SK-N-MC (cell line): ENCODE data around the gene AP2S1.
A peak's percentile ranks its signal among the peaks of the same experiment; 100 is the strongest.

Source experiments
- DNase-seq: peaks from one replicate; pipeline ENCODE4 v3.0.0-alpha.2; 2011; ENCODE audit warnings: low read depth, low spot score
- H3K27ac ChIP-seq: fragments of 200-600 bp; sonication (generic); 2 replicates; pipeline ENCODE4 v1.5.1; 2016; ENCODE audit warnings: mixed run types
- H3K36me3 ChIP-seq: fragments of 200-600 bp; sonication (generic); 2 replicates; pipeline ENCODE4 v1.6.1; 2017; ENCODE audit warnings: antibody characterized with exemption, low read length, mixed read lengths; ENCODE audit not compliant: insufficient read depth
- H3K4me3 ChIP-seq: fragments of 200-600 bp; sonication (generic); 2 replicates; pipeline ENCODE4 v1.5.1; 2016
- H3K9ac ChIP-seq: fragments of 200-600 bp; sonication (generic); 2 replicates; pipeline ENCODE4 v1.8.0; 2017; ENCODE audit warnings: mixed run types, mixed read lengths; ENCODE audit not compliant: insufficient read length
- H3K9me3 ChIP-seq: fragments of 200-600 bp; sonication (generic); 2 replicates; pipeline ENCODE4 v1.6.1; 2017; ENCODE audit warnings: low read depth, mild to moderate bottlenecking, antibody characterized with exemption, low read length, moderate library complexity, mixed read lengths
- EZH2 ChIP-seq: fragments of 200-600 bp; sonication (generic); IDR thresholded peaks from one replicate; pipeline ENCODE4 v1.6.1; 2017; ENCODE audit warnings: antibody characterized with exemption
- FOXP2 ChIP-seq: optimal IDR thresholded peaks from 2 replicates; pipeline ENCODE3; 2011; ENCODE audit warnings: mild to moderate bottlenecking, moderate library complexity; ENCODE audit not compliant: insufficient read depth; ENCODE audit errors: extremely low read length, control extremely low read depth
- POLR2AphosphoS5 ChIP-seq: IDR thresholded peaks from 2 replicates; pipeline ENCODE4 v1.6.1; 2012; ENCODE audit warnings: mild to moderate bottlenecking, low read depth, low read length, borderline replicate concordance

The AP2S1 gene

DNA sequence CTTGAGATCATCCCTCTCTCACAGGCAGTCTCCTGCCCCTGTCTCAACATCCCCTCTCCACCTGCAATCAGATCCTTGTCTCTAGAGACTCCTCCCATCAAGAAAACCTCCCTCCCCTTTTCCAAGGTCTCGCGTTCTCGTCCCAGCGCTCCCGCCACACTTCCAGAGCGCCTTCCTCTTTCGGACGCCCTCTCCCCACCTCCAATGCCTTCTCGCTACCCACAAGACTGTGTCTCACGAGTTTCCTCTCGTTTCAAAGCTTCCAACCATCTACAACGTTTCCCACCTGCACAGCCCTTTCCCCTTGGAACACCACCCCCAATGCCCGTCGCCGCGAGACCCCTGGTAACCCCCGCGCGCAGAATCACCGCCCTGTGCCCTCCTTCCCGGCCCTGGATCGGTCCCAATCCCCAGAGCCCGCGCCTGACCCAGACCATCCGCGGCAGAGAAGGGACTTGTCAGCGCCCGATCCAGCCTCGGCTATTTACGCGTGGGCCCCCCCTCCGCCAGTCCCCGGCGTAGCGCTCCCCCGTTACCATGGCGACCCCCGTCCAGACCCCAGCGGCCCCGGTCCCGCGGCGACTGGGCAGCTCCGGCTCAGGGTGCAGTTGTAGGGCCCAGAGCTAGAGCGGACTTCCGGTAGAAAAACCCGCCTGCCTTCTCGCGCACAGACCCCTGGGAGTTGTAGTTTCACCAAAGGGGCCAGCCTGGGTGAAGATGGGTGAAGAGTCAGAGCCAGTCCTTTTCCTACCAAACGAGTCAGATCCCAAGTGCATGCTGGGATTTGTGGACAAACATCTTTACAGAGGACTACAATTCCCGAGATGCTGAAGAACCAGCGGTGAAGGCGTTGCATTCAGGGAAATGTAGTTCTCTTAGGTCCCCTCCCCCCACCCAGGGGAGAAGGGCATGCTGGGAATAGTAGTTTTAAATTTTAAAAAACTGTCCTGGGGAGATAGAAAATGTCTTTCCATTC, at the start of gene AP2S1:
Gene AP2S1 (minus strand): TSS at position 619 of the 976 bp plus-strand sequence. CDS start 80 bp downstream, at position 539.
- Histone ChIP-seq H3K4me3 (peak within 1 kb of the TSS; percentile 100), H3K9ac (peak within 1 kb of the TSS; percentile 98), H3K9me3 (no peaks in the 10 kb centered on the region), H3K27ac (peak within 1 kb of the TSS; percentile 89), H3K36me3 (peaks cover 4% of the 10 kb centered on the region)
- peak; percentile 98 for DNase-seq
- TF ChIP-seq POLR2AphosphoS5 (peak; percentile 81), FOXP2 (peak; percentile 91), EZH2 (no peak)

DNA sequence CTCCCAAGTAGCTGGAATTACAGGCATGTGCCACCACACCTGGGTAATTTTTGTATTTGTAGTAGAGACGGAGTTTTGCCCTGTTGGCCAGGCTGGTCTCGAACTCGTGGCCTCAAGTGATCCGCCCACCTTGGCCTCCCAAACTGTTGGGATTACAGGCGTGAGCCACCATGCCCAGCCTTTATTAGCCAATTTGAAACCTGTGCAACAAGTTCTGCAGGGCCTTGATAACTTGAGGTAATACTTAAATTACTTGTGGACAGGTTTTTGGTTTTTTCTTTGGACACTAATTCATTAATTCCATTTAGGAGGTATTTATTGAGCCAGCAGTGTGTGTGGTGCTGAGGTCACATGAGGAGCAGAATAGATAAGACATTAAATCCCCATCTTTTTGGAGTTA, 49.7 kb upstream of the AP2S1 start:
- Histone ChIP-seq H3K9ac (no peak overlapping the region), H3K27ac (no peak overlapping the region), H3K36me3 (no peaks in the 10 kb centered on the region), H3K9me3 (no peaks in the 10 kb centered on the region), H3K4me3 (no peak overlapping the region)
- DNase-seq = no peak
- TF ChIP-seq POLR2AphosphoS5 = no peak
- no peak for TF ChIP-seq FOXP2
- no peak for TF ChIP-seq EZH2

DNA sequence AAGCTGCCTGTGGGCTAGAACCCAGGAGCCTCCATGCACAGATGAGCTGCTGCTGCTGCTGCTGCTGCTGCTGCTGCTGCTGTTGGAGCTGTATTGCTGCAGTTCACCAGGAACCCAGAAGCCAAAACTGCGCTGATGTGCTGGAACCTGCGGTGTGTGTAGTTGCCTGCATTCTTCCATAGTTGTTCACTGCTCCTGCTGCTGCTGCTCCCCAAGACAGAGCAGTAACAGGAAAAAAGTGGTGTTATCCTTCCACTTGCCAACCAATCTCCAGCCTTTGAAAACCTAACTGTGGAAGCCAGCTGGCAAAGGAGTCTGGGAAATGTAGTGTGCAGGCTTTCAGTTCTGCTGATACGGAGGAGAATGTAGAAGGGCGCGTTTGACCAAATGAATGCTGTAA, 48.1 kb upstream of the AP2S1 start:
- Histone ChIP-seq H3K4me3 (no peak overlapping the region), H3K9ac (no peak overlapping the region), H3K36me3 (no peaks in the 10 kb centered on the region), H3K27ac (no peak overlapping the region), H3K9me3 (no peaks in the 10 kb centered on the region)
- TF ChIP-seq FOXP2 (no peak), POLR2AphosphoS5 (no peak)
- DNase-seq = no peak

DNA sequence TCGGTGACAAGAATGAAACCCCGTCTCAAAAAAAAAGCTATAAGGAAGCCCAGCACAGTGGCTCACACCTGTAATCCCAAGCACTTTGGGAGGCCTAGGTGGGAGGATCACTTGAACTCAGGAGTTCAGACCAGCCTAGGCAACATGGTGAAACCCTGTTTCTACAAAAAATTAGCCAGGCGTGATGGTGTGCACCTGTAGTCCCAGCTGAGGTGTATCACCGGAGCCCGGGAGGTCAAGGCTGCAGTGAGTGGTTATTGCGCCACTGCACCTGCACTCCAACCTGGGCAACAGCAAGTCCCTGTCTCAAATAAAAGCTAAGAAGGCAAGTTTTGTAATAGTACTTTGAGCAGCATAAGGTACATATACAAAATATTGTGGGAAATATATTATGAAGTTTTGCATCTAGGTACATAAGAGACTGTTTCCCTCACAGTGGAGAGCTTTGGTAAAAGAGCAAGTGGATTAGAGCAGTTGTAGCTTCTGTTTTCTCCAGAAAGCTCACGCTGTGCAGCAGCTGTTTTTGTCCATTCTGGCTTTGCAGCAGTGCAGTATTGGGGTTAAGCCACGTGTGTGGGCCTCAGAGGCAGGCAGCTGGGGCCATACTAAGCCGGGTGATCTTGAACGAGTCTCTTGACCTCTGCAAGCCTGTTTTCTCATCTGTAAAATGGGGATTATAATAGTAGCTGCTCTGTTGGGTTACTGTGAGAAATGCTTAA, 45.6 kb upstream of the AP2S1 start:
- Histone ChIP-seq H3K9ac (no peak overlapping the region), H3K4me3 (no peak overlapping the region), H3K36me3 (no peaks in the 10 kb centered on the region), H3K9me3 (no peaks in the 10 kb centered on the region), H3K27ac (no peak overlapping the region)
- TF ChIP-seq POLR2AphosphoS5 = no peak
- TF ChIP-seq EZH2 = no peak
- TF ChIP-seq FOXP2 = no peak
- no peak for DNase-seq

DNA sequence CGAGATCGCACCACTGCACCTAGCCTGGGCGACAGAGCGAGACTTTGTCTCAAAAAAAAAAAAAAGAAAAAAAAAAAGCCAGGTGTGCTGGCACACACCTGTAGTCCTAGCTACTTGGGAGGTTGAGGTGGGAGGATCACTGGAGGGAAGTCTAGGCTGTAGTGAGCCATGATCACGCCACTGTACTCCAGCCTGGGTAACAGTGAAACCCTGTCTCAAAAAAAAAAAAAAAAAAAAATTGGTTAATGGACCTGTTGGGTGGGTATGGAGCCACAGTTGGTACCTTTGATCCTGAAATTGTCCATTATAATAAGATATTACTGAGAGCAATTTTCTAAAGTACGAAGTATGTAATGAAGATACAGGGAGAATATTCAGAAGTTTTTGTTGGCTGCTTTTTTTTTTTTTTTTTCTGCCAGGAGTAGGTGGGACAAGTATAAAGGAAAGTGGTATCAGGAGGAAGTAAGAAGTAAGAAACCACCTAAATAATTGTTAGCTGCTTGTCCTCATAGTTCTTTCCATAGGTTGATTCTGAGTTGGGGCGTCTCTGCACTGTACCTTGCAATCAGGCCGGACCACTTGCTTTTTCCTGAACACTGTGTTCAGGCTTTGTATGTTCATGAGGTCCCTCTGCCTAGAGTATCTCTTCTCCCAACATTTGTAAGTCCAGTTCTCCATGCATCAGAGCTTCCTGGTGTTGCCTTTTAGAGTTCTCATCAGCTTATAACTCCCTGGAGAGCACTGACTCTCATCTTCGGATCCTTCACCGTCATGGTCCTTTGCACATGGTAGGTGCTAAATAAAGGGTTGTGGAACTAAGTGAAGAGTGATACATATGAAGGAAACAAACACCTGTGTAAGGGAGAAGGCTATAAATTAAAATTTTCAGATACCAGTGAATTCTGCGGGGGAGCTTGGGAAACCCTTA, 41.9 kb upstream of the AP2S1 start:
- Histone ChIP-seq H3K9ac (no peak overlapping the region), H3K27ac (peak overlapping the region; percentile 70), H3K4me3 (no peak overlapping the region), H3K36me3 (peaks cover 3% of the 10 kb centered on the region), H3K9me3 (no peaks in the 10 kb centered on the region)
- no peak for DNase-seq
- TF ChIP-seq FOXP2 (no peak), POLR2AphosphoS5 (no peak), EZH2 (no peak)

DNA sequence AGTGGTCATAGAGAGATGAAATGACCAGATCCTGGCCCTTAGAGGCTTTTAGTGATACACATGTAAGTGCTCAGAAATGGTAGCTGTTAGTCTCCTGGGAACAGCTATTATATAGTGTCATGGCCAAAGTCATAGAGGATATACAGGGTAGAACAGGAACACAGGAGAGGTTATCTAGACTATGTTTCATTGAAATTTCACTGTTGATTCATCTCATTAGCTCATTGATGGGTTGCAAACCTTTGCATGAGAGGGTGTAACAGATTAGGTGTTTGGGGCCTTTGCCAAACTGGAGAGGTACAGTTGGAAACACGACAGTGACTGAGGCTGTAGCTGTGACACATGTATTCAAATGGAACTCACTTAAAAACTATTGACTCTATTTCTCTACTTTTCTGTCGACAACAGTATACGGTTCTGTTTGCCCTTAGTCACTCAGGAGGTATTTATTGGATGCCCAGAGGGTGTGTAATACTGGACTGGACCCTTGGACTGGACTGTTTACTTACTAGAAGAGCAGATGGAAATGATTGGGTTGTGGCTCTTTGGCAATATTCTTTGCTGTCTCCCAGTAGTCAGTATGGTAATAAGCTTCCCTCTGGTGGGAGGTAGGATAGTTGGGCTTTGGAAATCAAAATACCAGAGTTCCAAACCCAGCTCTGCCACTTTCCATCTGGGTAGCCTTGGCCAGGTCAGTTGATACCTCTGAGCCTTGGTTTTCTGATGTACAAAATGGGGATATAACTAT, 40.0 kb upstream of the AP2S1 start:
- Histone ChIP-seq H3K9ac (no peak overlapping the region), H3K27ac (peak overlapping the region; percentile 60), H3K9me3 (0 out of 2 replicates have a peak, but pooled peaks cover 4% of the 10 kb centered on the region), H3K36me3 (peaks cover 14% of the 10 kb centered on the region), H3K4me3 (no peak overlapping the region)
- DNase-seq = no peak
- TF ChIP-seq FOXP2 = no peak
- TF ChIP-seq POLR2AphosphoS5 = no peak
- TF ChIP-seq EZH2 = no peak

DNA sequence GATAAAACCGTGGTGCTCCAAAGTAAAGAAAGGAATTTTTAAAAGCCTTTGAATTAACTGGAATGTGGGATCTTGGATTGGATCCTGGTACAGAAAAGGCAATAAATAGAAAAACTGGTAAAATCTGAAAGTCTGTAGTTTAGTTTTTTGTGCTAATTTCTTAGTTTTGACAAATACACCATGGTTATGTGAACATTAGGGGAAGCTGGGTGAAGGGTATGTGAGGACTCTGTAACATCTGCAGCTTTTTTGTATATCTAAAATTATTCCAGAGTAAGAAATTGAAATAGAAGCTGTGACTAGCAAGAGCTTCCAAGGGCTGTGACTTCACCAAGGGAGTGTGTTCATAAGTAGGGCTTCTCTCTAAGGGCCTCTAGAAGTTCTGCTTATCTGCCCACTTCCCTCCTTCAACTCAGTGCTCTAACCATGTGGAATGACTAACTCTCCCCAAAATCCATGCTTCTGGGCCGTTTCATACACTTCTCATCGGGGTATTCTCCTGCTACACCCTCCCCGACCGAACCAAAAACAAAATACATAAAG, 36.7 kb upstream of the AP2S1 start:
- Histone ChIP-seq H3K36me3 (peaks cover 27% of the 10 kb centered on the region), H3K27ac (no peak overlapping the region), H3K9me3 (0 out of 2 replicates have a peak, but pooled peaks cover 4% of the 10 kb centered on the region), H3K4me3 (no peak overlapping the region), H3K9ac (no peak overlapping the region)
- no peak for TF ChIP-seq EZH2
- DNase-seq = no peak
